ENCODE measurements around the gene ALDOB. TPM values are rescaled to one million over a fixed set of nuclear protein-coding genes. Genes with fewer than 3 reads are reported as not detected.
A peak's percentile ranks its signal among the peaks of the same experiment; 100 is the strongest.

Gene ALDOB
- total and polyA plus RNA-seq, 2 of the 13 experiments (the other 11 are each of a cell fraction or from before 2014, with no cell fraction given), result 0.29 to 0.97 TPM

DNA sequence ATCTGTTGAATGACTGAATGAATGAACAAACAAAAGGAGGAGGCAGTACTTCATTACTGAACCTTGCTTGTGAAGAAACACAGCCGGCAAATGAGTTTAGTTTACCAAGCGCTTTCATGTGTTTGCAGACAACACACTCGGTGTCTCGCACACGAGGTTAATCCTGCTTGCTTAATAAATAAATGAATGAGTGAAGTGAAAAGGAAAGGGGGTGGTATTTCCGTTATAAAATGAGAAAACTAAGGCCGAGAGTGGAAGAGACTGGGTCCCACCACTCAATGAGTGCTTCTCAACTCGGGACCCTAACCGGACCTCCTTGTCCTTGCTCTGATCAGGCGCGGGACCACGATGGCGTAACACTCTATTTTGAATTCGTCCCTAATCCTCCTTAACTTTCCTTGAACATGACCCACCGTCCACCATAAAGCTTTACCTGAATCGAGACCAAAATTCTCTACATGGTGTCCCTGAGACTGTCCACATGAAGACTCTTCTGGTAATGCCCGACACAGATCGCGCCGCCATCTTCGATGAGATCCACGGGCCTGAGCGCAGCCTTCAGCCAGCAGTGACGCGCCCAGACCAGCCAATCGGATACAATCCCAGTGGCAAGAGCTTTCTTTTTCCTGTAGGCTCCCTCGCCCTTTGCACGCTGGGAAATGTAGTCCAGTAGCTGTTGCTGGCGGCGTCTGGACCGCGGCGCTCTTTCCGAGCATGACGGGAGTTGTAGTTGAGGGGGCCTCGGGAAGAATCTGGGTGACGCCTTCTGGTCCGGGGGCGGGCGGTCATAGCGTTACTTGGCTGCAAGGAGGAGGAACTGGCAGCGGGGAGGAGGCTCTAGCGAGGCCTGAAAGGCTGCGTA lies 37.3 kb downstream of the ALDOB start, which contains the start of the genes MRPL50 and ZNF189 (continued):
- TF ChIP-seq ZBTB34 (CRISPR knock-in tag; IDR thresholded peaks at IDR 0.05), result peak; percentile 89
- TF ChIP-seq ZBTB8A (CRISPR knock-in tag; IDR thresholded peaks at IDR 0.05; ENCODE audit: borderline replicate concordance, low read depth), result no peak
- TF ChIP-seq MTA1 (CRISPR knock-in tag; IDR thresholded peaks at IDR 0.05; ENCODE audit: borderline replicate concordance), result 0 out of 2 replicates have a peak, but pooled peaks have one; percentile 15
- no peak for TF ChIP-seq MED13 (CRISPR knock-in tag; IDR thresholded peaks at IDR 0.05)
- peak; percentile 35; the same call in 1 of the 2 replicates for TF ChIP-seq ZNF558 (CRISPR knock-in tag; IDR thresholded peaks at IDR 0.05; ENCODE audit: borderline replicate concordance)
- peak; percentile 62; the same call in 1 of the 2 replicates for TF ChIP-seq HOXA5 (CRISPR knock-in tag; IDR thresholded peaks at IDR 0.05)
- TF ChIP-seq ZNF775 (CRISPR knock-in tag; IDR thresholded peaks at IDR 0.05; ENCODE audit: borderline replicate concordance), result no peak
- TF ChIP-seq ZNF589 (CRISPR knock-in tag; conservative IDR thresholded peaks at IDR 0.05), result no peak
- TF ChIP-seq, protein P1, sequence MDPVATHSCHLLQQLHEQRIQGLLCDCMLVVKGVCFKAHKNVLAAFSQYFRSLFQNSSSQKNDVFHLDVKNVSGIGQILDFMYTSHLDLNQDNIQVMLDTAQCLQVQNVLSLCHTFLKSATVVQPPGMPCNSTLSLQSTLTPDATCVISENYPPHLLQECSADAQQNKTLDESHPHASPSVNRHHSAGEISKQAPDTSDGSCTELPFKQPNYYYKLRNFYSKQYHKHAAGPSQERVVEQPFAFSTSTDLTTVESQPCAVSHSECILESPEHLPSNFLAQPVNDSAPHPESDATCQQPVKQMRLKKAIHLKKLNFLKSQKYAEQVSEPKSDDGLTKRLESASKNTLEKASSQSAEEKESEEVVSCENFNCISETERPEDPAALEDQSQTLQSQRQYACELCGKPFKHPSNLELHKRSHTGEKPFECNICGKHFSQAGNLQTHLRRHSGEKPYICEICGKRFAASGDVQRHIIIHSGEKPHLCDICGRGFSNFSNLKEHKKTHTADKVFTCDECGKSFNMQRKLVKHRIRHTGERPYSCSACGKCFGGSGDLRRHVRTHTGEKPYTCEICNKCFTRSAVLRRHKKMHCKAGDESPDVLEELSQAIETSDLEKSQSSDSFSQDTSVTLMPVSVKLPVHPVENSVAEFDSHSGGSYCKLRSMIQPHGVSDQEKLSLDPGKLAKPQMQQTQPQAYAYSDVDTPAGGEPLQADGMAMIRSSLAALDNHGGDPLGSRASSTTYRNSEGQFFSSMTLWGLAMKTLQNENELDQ (CRISPR knock-in tag; IDR thresholded peaks at IDR 0.05; ENCODE audit: borderline replicate concordance), result no peak
- no peak for TF ChIP-seq SRF (IDR thresholded peaks at IDR 0.05; ENCODE audit: low read depth, low read length)
- peak; percentile 54; the same call in 1 of the 2 replicates for TF ChIP-seq FOXJ3 (CRISPR knock-in tag; IDR thresholded peaks at IDR 0.05; ENCODE audit: borderline replicate concordance)
- TF ChIP-seq ZNF768 (CRISPR knock-in tag; IDR thresholded peaks at IDR 0.05), result no peak; the same call in 1 of the 2 replicates
- peak; percentile 94 for TF ChIP-seq POLR2AphosphoS5 (IDR thresholded peaks at IDR 0.05; ENCODE audit: low read depth, low read length)
- TF ChIP-seq NFAT5 (CRISPR knock-in tag; IDR thresholded peaks at IDR 0.05), result no peak
- 0 out of 2 replicates have a peak, but pooled peaks have one; percentile 50 for TF ChIP-seq SP2 (CRISPR knock-in tag; IDR thresholded peaks at IDR 0.05)
- peak; percentile 87; the same call in 1 of the 2 replicates for TF ChIP-seq ARHGAP35 (CRISPR knock-in tag; IDR thresholded peaks at IDR 0.05; ENCODE audit: borderline replicate concordance)
